HCT116 (cell line): ENCODE measurements around the gene ANKRD49. TPM values are rescaled to one million over a fixed set of nuclear protein-coding genes. Genes with fewer than 3 reads are reported as not detected.

ENCODE experiments used
- ATAC-seq: fragments of 200-7000 bp; cut with Tn5 transposase; 2 replicates; pipeline ENCODE4 v1.9.1; 2020; ENCODE audit warnings: mild to moderate bottlenecking, moderate library complexity
- BruUV-seq: library from RNA; stranded (reverse); fragments of 400-500 nt; replicated peaks from 2 replicates; lab custom pipeline; 2021; lab: Mats Ljungman, UMichigan
- CTCF ChIA-PET: fragments of 300-600 bp; sonication (Branson Sonifier 250); formaldehyde crosslinking; loops from one replicate; lab custom pipeline; 2021; ENCODE audit warnings: antibody characterized with exemption; lab: Charles Lee
- POLR2A ChIA-PET: fragments of 300-600, 350-600 bp; sonication (Branson Sonifier 250); formaldehyde crosslinking; loops from one replicate; lab custom pipeline; 2021; ENCODE audit warnings: antibody characterized with exemption; lab: Charles Lee
- RAD21 ChIA-PET, 2 experiments: fragments of 300-600 bp; sonication (Branson Sonifier 250); formaldehyde crosslinking; loops; one replicate each; lab custom pipeline; 2023; ENCODE audit warnings: low total read pairs in 2 of 2; ENCODE audit not compliant: uncharacterized antibody in 2 of 2, unreplicated experiment in 2 of 2, low non-redundant PET in 1 of 2; lab: Charles Lee
- DNase-seq: peaks from one replicate; pipeline ENCODE4 v3.0.0-alpha.2; 2010; ENCODE audit warnings: low read depth, low spot score
- H2AFZ ChIP-seq: fragments of 200-600 bp; shearing (Covaris generic), sonication (generic); 2 replicates; pipeline ENCODE4 v1.6.1; 2017; ENCODE audit warnings: low read depth, mixed run types, mixed read lengths, antibody characterized with exemption, low read length; ENCODE audit not compliant: poor library complexity, severe bottlenecking
- H3K27ac ChIP-seq: 2 replicates; pipeline ENCODE4 v1.5.1; 2012; ENCODE audit warnings: low read depth, low read length
- H3K27me3 ChIP-seq: fragments of 200-600 bp; sonication (generic); 2 replicates; pipeline ENCODE4 v1.6.1; 2016; ENCODE audit warnings: mixed run types, low read length, mixed read lengths; ENCODE audit not compliant: insufficient read depth
- H3K36me3 ChIP-seq, 2 experiments: fragments of 200-500 bp in 1 of 2; fragments of 200-600 bp in 1 of 2; sonication (Bioruptor generic) in 1 of 2; sonication (generic) in 1 of 2; 2 replicates each; pipeline versions ENCODE4 v1.5.1 to v1.6.1; 2014 to 2016; ENCODE audit warnings: low read length in 2 of 2, inconsistent platforms in 1 of 2, mixed read lengths in 1 of 2, mixed run types in 1 of 2; ENCODE audit not compliant: insufficient read depth in 2 of 2, control insufficient read depth in 1 of 2
- H3K4me1 ChIP-seq, 2 experiments: fragments of 200-600 bp in 1 of 2; sonication (generic) in 1 of 2; 2 replicates each; pipeline versions ENCODE4 v1.5.1 to v1.6.1; 2012 to 2017; ENCODE audit warnings: low read length in 2 of 2, inconsistent platforms in 1 of 2, mild to moderate bottlenecking in 1 of 2, mixed read lengths in 1 of 2, mixed run types in 1 of 2, moderate library complexity in 1 of 2; ENCODE audit not compliant: insufficient read depth in 2 of 2, control insufficient read depth in 1 of 2
- H3K4me2 ChIP-seq: fragments of 200-600 bp; sonication (generic); 2 replicates; pipeline ENCODE4 v1.6.1; 2017; ENCODE audit warnings: mixed run types, low read length, mixed read lengths
- H3K4me3 ChIP-seq, 2 experiments: fragments of 200-600 bp in 1 of 2; sonication (generic) in 1 of 2; replicated peaks in 1 of 2; 2 replicates each; pipeline ENCODE4 v1.5.1; 2011 to 2016; ENCODE audit warnings: low read length in 2 of 2, control low read depth in 1 of 2, low read depth in 1 of 2, mild to moderate bottlenecking in 1 of 2, mixed read lengths in 1 of 2, mixed run types in 1 of 2
- H3K79me2 ChIP-seq: fragments of 200-600 bp; sonication (generic); 2 replicates; pipeline ENCODE4 v1.6.1; 2017; ENCODE audit warnings: mild to moderate bottlenecking, mixed run types, low read length, moderate library complexity, mixed read lengths; ENCODE audit not compliant: insufficient read depth
- H3K9ac ChIP-seq: fragments of 200-600 bp; sonication (generic); 2 replicates; pipeline ENCODE4 v1.6.1; 2016; ENCODE audit warnings: low read length, mixed read lengths
- H3K9me2 ChIP-seq: fragments of 200-600 bp; sonication (generic), shearing (Covaris generic); 2 replicates; pipeline ENCODE4 v1.6.1; 2017; ENCODE audit warnings: mixed run types, mild to moderate bottlenecking, moderate library complexity; ENCODE audit not compliant: insufficient read depth
- H3K9me3 ChIP-seq, 2 experiments: fragments of 200-500 bp in 1 of 2; fragments of 200-600 bp in 1 of 2; sonication (Bioruptor generic) in 1 of 2; sonication (generic) in 1 of 2; 2 replicates each; pipeline ENCODE4 v1.6.1; 2014 to 2017; ENCODE audit warnings: low read length in 2 of 2, mixed read lengths in 2 of 2, inconsistent platforms in 1 of 2, low read depth in 1 of 2, mild to moderate bottlenecking in 1 of 2, mixed run types in 1 of 2, moderate library complexity in 1 of 2; ENCODE audit not compliant: control insufficient read depth in 1 of 2, insufficient read depth in 1 of 2
- H4K20me1 ChIP-seq: fragments of 200-600 bp; sonication (generic), shearing (Covaris generic); 2 replicates; pipeline ENCODE4 v1.6.1; 2017; ENCODE audit warnings: mixed run types, mild to moderate bottlenecking, moderate library complexity; ENCODE audit not compliant: insufficient read depth
- ATF3 ChIP-seq: IDR thresholded peaks from 2 replicates; pipeline ENCODE4 v1.6.1; 2012
- CEBPB ChIP-seq: IDR thresholded peaks from 2 replicates; pipeline ENCODE4 v1.6.1; 2012; ENCODE audit warnings: low read depth
- ELF1 ChIP-seq: IDR thresholded peaks from 2 replicates; pipeline ENCODE4 v1.6.1; 2012; ENCODE audit warnings: low read depth, borderline replicate concordance
- EZH2phosphoT487 ChIP-seq: fragments of 200-600 bp; IDR thresholded peaks from 2 replicates; pipeline ENCODE4 v1.6.1; 2018; ENCODE audit warnings: antibody characterized with exemption, borderline replicate concordance
- FOSL1 ChIP-seq: IDR thresholded peaks from 2 replicates; pipeline ENCODE4 v1.6.1; 2012; ENCODE audit warnings: low read depth
- POLR2AphosphoS5 ChIP-seq: IDR thresholded peaks from 2 replicates; pipeline ENCODE4 v1.6.1; 2011; ENCODE audit warnings: mild to moderate bottlenecking, low read depth, low read length, moderate library complexity
- SIN3A ChIP-seq: IDR thresholded peaks from 2 replicates; pipeline ENCODE4 v1.6.1; 2012; ENCODE audit warnings: low read depth
- TCF7L2 ChIP-seq: IDR thresholded peaks from 2 replicates; pipeline ENCODE4 v1.7.0; 2011; ENCODE audit warnings: borderline replicate concordance, inconsistent platforms; ENCODE audit not compliant: insufficient read depth, insufficient read length; ENCODE audit errors: extremely low read depth
- YY1 ChIP-seq: IDR thresholded peaks from 2 replicates; pipeline ENCODE4 v1.6.1; 2011; ENCODE audit warnings: low read length, low read depth, moderate library complexity, mild to moderate bottlenecking; ENCODE audit not compliant: insufficient replicate concordance; ENCODE audit errors: extremely low read depth
- ZFX ChIP-seq: fragments of 450-650 bp; IDR thresholded peaks from 2 replicates; pipeline ENCODE4 v1.6.1; 2017
- intact Hi-C: fragments of 100-400 bp; cut with micrococcal nuclease; formaldehyde crosslinking; loops from 2 replicates; pipeline ENCODE4 v1.10.0; 2022
- total RNA-seq: library from RNA; stranded (reverse); gene quantifications from one replicate; pipeline ENCODE4 v1.2.1, GENCODE V29; 2021; ENCODE audit not compliant: unreplicated experiment
- TF ChIP-seq, protein P1 (sequence below), 3 experiments: fragments of 200-600 bp in 1 of 3; sonication (generic) in 1 of 3; IDR thresholded peaks in 2 of 3; conservative IDR thresholded peaks in 1 of 3; 2 replicates each; pipeline ENCODE4 v1.5.1; 2012 to 2017; ENCODE audit warnings: low read depth in 2 of 3, low read length in 2 of 3, antibody characterized with exemption in 1 of 3, borderline replicate concordance in 1 of 3, control low read depth in 1 of 3, mild to moderate bottlenecking in 1 of 3, mixed read lengths in 1 of 3, mixed run types in 1 of 3, moderate library complexity in 1 of 3; ENCODE audit not compliant: insufficient read depth in 1 of 3
- TF ChIP-seq, protein P2 (sequence below): IDR thresholded peaks from 2 replicates; pipeline ENCODE4 v1.6.1; 2012
- TF ChIP-seq, protein P3 (sequence below): IDR thresholded peaks from 2 replicates; pipeline ENCODE4 v1.6.1; 2011; ENCODE audit warnings: mild to moderate bottlenecking, low read length, moderate library complexity; ENCODE audit not compliant: insufficient replicate concordance; ENCODE audit errors: extremely low read depth

The ANKRD49 gene
- total RNA-seq, 1 experiment from 2014 or later: 8.2 TPM

- no peak overlapping the region for H3K4me3 ChIP-seq
- POLR2A ChIA-PET: no interaction called here
- no peak overlapping the region for H3K4me2 ChIP-seq
- TF ChIP-seq, protein P1, sequence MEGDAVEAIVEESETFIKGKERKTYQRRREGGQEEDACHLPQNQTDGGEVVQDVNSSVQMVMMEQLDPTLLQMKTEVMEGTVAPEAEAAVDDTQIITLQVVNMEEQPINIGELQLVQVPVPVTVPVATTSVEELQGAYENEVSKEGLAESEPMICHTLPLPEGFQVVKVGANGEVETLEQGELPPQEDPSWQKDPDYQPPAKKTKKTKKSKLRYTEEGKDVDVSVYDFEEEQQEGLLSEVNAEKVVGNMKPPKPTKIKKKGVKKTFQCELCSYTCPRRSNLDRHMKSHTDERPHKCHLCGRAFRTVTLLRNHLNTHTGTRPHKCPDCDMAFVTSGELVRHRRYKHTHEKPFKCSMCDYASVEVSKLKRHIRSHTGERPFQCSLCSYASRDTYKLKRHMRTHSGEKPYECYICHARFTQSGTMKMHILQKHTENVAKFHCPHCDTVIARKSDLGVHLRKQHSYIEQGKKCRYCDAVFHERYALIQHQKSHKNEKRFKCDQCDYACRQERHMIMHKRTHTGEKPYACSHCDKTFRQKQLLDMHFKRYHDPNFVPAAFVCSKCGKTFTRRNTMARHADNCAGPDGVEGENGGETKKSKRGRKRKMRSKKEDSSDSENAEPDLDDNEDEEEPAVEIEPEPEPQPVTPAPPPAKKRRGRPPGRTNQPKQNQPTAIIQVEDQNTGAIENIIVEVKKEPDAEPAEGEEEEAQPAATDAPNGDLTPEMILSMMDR (IDR thresholded peaks at IDR 0.05 in 2 of 3, conservative IDR thresholded peaks at IDR 0.05 in 1 of 3; ENCODE audit: borderline replicate concordance in 1 of 3, insufficient read depth in 1 of 3, low read depth in 2 of 3, low read length in 2 of 3): no peak
- TF ChIP-seq, protein P2, sequence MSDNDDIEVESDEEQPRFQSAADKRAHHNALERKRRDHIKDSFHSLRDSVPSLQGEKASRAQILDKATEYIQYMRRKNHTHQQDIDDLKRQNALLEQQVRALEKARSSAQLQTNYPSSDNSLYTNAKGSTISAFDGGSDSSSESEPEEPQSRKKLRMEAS: no peak
- TF ChIP-seq ZFX: no peak
- TF ChIP-seq ELF1: no peak
- no peak for TF ChIP-seq EZH2phosphoT487
- TF ChIP-seq, protein P3, sequence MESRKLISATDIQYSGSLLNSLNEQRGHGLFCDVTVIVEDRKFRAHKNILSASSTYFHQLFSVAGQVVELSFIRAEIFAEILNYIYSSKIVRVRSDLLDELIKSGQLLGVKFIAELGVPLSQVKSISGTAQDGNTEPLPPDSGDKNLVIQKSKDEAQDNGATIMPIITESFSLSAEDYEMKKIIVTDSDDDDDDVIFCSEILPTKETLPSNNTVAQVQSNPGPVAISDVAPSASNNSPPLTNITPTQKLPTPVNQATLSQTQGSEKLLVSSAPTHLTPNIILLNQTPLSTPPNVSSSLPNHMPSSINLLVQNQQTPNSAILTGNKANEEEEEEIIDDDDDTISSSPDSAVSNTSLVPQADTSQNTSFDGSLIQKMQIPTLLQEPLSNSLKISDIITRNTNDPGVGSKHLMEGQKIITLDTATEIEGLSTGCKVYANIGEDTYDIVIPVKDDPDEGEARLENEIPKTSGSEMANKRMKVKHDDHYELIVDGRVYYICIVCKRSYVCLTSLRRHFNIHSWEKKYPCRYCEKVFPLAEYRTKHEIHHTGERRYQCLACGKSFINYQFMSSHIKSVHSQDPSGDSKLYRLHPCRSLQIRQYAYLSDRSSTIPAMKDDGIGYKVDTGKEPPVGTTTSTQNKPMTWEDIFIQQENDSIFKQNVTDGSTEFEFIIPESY: no peak
- TF ChIP-seq FOSL1: no peak
- no peak for TF ChIP-seq SIN3A
- TF ChIP-seq TCF7L2: no peak
- TF ChIP-seq POLR2AphosphoS5: no peak
- TF ChIP-seq CEBPB: no peak
- TF ChIP-seq ATF3: no peak
- TF ChIP-seq YY1: no peak
- TF ChIP-seq, all 23 proteins: peak for 0
- H3K79me2 ChIP-seq: no peaks in the 10 kb centered on the region
- 0 out of 4 replicates have a peak, but pooled peaks cover 0 to 7% of the 10 kb centered on the region in 2 experiments for H3K36me3 ChIP-seq
- CTCF ChIA-PET: no interaction called here
- no peak overlapping the region for H3K9ac ChIP-seq
- no peak for DNase-seq
- RAD21 ChIA-PET: no interaction called here
- no peaks in the 10 kb centered on the region for H3K9me3 ChIP-seq
- H2AFZ ChIP-seq: no peak overlapping the region
- ATAC-seq: no peak
- BruUV-seq: no TSS peak
- no peaks in the 10 kb centered on the region for H4K20me1 ChIP-seq
- H3K4me1 ChIP-seq: peaks cover 2 to 22% of the 10 kb centered on the region in 2 experiments; a peak in 2 of 4 replicates
- intact Hi-C loops: no loop called here
- H3K27ac ChIP-seq: no peak overlapping the region
- no peaks in the 10 kb centered on the region for H3K9me2 ChIP-seq
- H3K27me3 ChIP-seq: no peaks in the 10 kb centered on the region
Observed at GRCh38 chr11:94452988-94453387, 40.8 kb upstream of the ANKRD49 start.
